GM12864 (cell line): ENCODE results near the gene MAPKAP1.
"Not testable (repeated sequence)": the region's sequence is repeated elsewhere in the genome, so short reads cannot be mapped to it uniquely, and the experiment has no call there.

Source experiments
- DNase-seq: peaks from one replicate; pipeline ENCODE4 v3.0.0-alpha.2; 2011; ENCODE audit warnings: low read depth
- H3K4me3 ChIP-seq: 2 replicates; pipeline ENCODE4 v1.5.1; 2011; ENCODE audit warnings: mild to moderate bottlenecking, low read depth, low read length, control low read depth
- CTCF ChIP-seq: IDR thresholded peaks from 2 replicates; pipeline ENCODE4 v1.5.1; 2011; ENCODE audit warnings: low read depth, mild to moderate bottlenecking, moderate library complexity, low read length, control low read depth, inconsistent platforms; ENCODE audit errors: missing control alignments

The MAPKAP1 gene

GRCh38 chr9:125404733-125405132, 302.3 kb downstream of the MAPKAP1 start:
- no peak for TF ChIP-seq CTCF
- H3K4me3 ChIP-seq = no peak overlapping the region
- DNase-seq = no peak

GRCh38 chr9:125400725-125401716, 306.0 kb downstream of the MAPKAP1 start:
- TF ChIP-seq CTCF = no peak
- no peak for DNase-seq

GRCh38 chr9:125400232-125400631, 306.8 kb downstream of the MAPKAP1 start:
- not testable (repeated sequence) for H3K4me3 ChIP-seq, DNase-seq

More at GRCh38 chr9:125400725-125401716, 306.0 kb downstream of the MAPKAP1 start:
- H3K4me3 ChIP-seq = no peak overlapping the region

GRCh38 chr9:125399666-125400065, 307.3 kb downstream of the MAPKAP1 start:
- no peak for TF ChIP-seq CTCF
- no peak overlapping the region for H3K4me3 ChIP-seq
- no peak for DNase-seq

GRCh38 chr9:125399165-125399564, 307.8 kb downstream of the MAPKAP1 start:
- H3K4me3 ChIP-seq = no peak overlapping the region
- no peak for DNase-seq
- TF ChIP-seq CTCF = no peak

- DNase-seq = no peak
- TF ChIP-seq CTCF = no peak
- H3K4me3 ChIP-seq = no peak overlapping the region
These were observed 308.8 kb downstream of the MAPKAP1 start for GRCh38 chr9:125398243-125398642.

- H3K4me3 ChIP-seq = no peak overlapping the region
- no peak for DNase-seq
- no peak for TF ChIP-seq CTCF
These were observed 309.3 kb downstream of the MAPKAP1 start for GRCh38 chr9:125397736-125398135.
